Trophoblast cell (in vitro differentiated cells and primary cell): Measurements from ENCODE around the gene HACD3. TPM values are rescaled to one million over a fixed set of nuclear protein-coding genes. Genes with fewer than 3 reads are reported as not detected.

Experiments used
- DNase-seq, 2 donors: peaks; one replicate each; pipeline ENCODE4 v3.0.0-alpha.2; 2016
- H2AFZ ChIP-seq: 2 replicates; pipeline ENCODE4 v1.6.1; 2013; ENCODE audit warnings: low read length, moderate library complexity, mild to moderate bottlenecking; ENCODE audit not compliant: insufficient read depth, poor library complexity
- H2AK5ac ChIP-seq: 2 replicates; pipeline ENCODE4 v1.6.1; 2013; ENCODE audit warnings: mild to moderate bottlenecking, low read length
- H2BK120ac ChIP-seq: 2 replicates; pipeline ENCODE4 v1.6.1; 2013; ENCODE audit warnings: low read length, mild to moderate bottlenecking, moderate library complexity; ENCODE audit not compliant: insufficient read depth, poor library complexity
- H2BK12ac ChIP-seq: 2 replicates; pipeline ENCODE4 v1.6.1; 2013; ENCODE audit warnings: mild to moderate bottlenecking, low read length, moderate library complexity
- H2BK5ac ChIP-seq: 2 replicates; pipeline ENCODE4 v1.6.1; 2013; ENCODE audit warnings: low read length, low read depth, moderate library complexity, mild to moderate bottlenecking; ENCODE audit not compliant: poor library complexity
- H3K14ac ChIP-seq: 2 replicates; pipeline ENCODE4 v1.6.1; 2013; ENCODE audit warnings: mild to moderate bottlenecking, low read length
- H3K18ac ChIP-seq: 2 replicates; pipeline ENCODE4 v1.6.1; 2013; ENCODE audit warnings: mild to moderate bottlenecking, low read length
- H3K23ac ChIP-seq: 2 replicates; pipeline ENCODE4 v1.6.1; 2013; ENCODE audit warnings: low read length
- H3K27ac ChIP-seq: 2 replicates; pipeline ENCODE4 v1.5.1; 2013; ENCODE audit warnings: low read depth, mild to moderate bottlenecking, inconsistent platforms, low read length, moderate library complexity
- H3K27me3 ChIP-seq: 2 replicates; pipeline ENCODE4 v1.6.1; 2013; ENCODE audit warnings: inconsistent platforms, mild to moderate bottlenecking, low read length, moderate library complexity; ENCODE audit not compliant: insufficient read depth
- H3K36me3 ChIP-seq, 2 experiments: 1 replicate in 1 of 2; 2 replicates in 1 of 2; pipeline ENCODE4 v1.6.1; 2013; ENCODE audit warnings: low read length in 2 of 2, mild to moderate bottlenecking in 2 of 2, moderate library complexity in 1 of 2; ENCODE audit not compliant: insufficient read depth in 2 of 2, control insufficient read depth in 1 of 2
- H3K4ac ChIP-seq: 2 replicates; pipeline ENCODE4 v1.6.1; 2013; ENCODE audit warnings: low read depth, mild to moderate bottlenecking, low read length, moderate library complexity
- H3K4me1 ChIP-seq, 2 experiments: 1 replicate in 1 of 2; 2 replicates in 1 of 2; pipeline ENCODE4 v1.6.1; 2013; ENCODE audit warnings: low read length in 2 of 2, mild to moderate bottlenecking in 2 of 2, moderate library complexity in 1 of 2; ENCODE audit not compliant: insufficient read depth in 2 of 2, control insufficient read depth in 1 of 2
- H3K4me2 ChIP-seq: 2 replicates; pipeline ENCODE4 v1.6.1; 2013; ENCODE audit warnings: inconsistent platforms, mild to moderate bottlenecking, low read length, moderate library complexity
- H3K4me3 ChIP-seq: 2 replicates; pipeline ENCODE4 v1.5.1; 2013; ENCODE audit warnings: mild to moderate bottlenecking, low read depth, low read length, inconsistent platforms
- H3K79me1 ChIP-seq: one replicate; pipeline ENCODE4 v1.6.1; 2013; ENCODE audit warnings: low read length
- H3K79me2 ChIP-seq: 2 replicates; pipeline ENCODE4 v1.6.1; 2013; ENCODE audit warnings: low read length, mild to moderate bottlenecking; ENCODE audit not compliant: control insufficient read depth, insufficient read depth, poor library complexity
- H3K9ac ChIP-seq: 2 replicates; pipeline ENCODE4 v1.6.1; 2013; ENCODE audit warnings: mild to moderate bottlenecking, low read length
- H3K9me3 ChIP-seq: 2 replicates; pipeline ENCODE4 v1.6.1; 2013; ENCODE audit warnings: low read depth, mild to moderate bottlenecking, control low read depth, inconsistent platforms, low read length; ENCODE audit not compliant: insufficient read depth
- H4K12ac ChIP-seq: 2 replicates; pipeline ENCODE4 v1.6.1; 2013; ENCODE audit warnings: low read depth, mild to moderate bottlenecking, low read length, moderate library complexity
- H4K8ac ChIP-seq: 2 replicates; pipeline ENCODE4 v1.6.1; 2013; ENCODE audit warnings: low read depth, mild to moderate bottlenecking, low read length, moderate library complexity
- H4K91ac ChIP-seq: one replicate; pipeline ENCODE4 v1.6.1; 2013; ENCODE audit warnings: low read depth, mild to moderate bottlenecking, low read length, moderate library complexity
- WGBS: extraction: QIAGEN DNeasy Blood & Tissue Kit; methylation state at CpG from one replicate; pipeline ENCODE4 v1.1.7; 2013; ENCODE audit warnings: missing lambda C conversion rate; ENCODE audit not compliant: insufficient read length, insufficient coverage; ENCODE audit errors: extremely low coverage; 5-methylcytosine and 5-hydroxymethylcytosine counted together
- polyA plus RNA-seq: library from polyadenylated mRNA; stranded (reverse); fragments of 200-250 nt; gene quantifications from 2 replicates; pipeline ENCODE4 v1.2.3, GENCODE V29; 2013

HACD3 gene
- 132 and 133 TPM in 2 replicates for polyA plus RNA-seq

GRCh38 chr15:65530318-65531111 is at the start of gene HACD3:
Gene HACD3 (plus strand): TSS chr15:65530463. CDS start chr15:65530632, 169 bp downstream.
- DNase-seq, result peak; percentile 84 to 92
- Histone ChIP-seq H4K91ac (peak within 1 kb of the TSS; percentile 99), H2AFZ (peak within 1 kb of the TSS; percentile 71), H3K4ac (peak within 1 kb of the TSS; percentile 92), H2BK120ac (peak within 1 kb of the TSS; percentile 75), H2AK5ac (peak within 1 kb of the TSS; percentile 95), H2BK5ac (peak within 1 kb of the TSS; percentile 63), H4K12ac (peak within 1 kb of the TSS; percentile 98), H3K23ac (no peak within 1 kb of the TSS), H3K79me2 (peaks cover 10% of the 10 kb centered on the region), H3K9me3 (no peaks in the 10 kb centered on the region), H3K14ac (peak within 1 kb of the TSS; percentile 65), H3K4me2 (peak within 1 kb of the TSS; percentile 65), H3K79me1 (peaks cover 9% of the 10 kb centered on the region), H3K27me3 (no peaks in the 10 kb centered on the region), H4K8ac (peak within 1 kb of the TSS; percentile 92), H3K4me3 (peak within 1 kb of the TSS; percentile 91), H2BK12ac (peak within 1 kb of the TSS; percentile 45), H3K4me1 (no peaks in the 10 kb centered on the region), H3K9ac (peak within 1 kb of the TSS; percentile 86), H3K36me3 (no peaks in the 10 kb centered on the region), H3K27ac (peak within 1 kb of the TSS; percentile 67), H3K18ac (peak within 1 kb of the TSS; percentile 98)
- WGBS, result no CpG with 5 or more reads among the region's 88 CpGs

- H3K4me1 ChIP-seq, result no peaks in the 10 kb centered on the region
- H2AFZ ChIP-seq, result no peak overlapping the region
- no peak overlapping the region for H3K23ac ChIP-seq
- WGBS, result no CpG with 5 or more reads among the region's 4 CpGs
- no peak overlapping the region for H2BK5ac ChIP-seq
- no peak overlapping the region for H4K8ac ChIP-seq
- H4K91ac ChIP-seq, result no peak overlapping the region
- no peaks in the 10 kb centered on the region for H3K27me3 ChIP-seq
- DNase-seq, result no peak
- no peak overlapping the region for H3K4me2 ChIP-seq
- no peak overlapping the region for H3K27ac ChIP-seq
- no peak overlapping the region for H3K4ac ChIP-seq
- no peak overlapping the region for H4K12ac ChIP-seq
- H2BK120ac ChIP-seq, result no peak overlapping the region
- H3K79me2 ChIP-seq, result no peaks in the 10 kb centered on the region
- no peak overlapping the region for H2BK12ac ChIP-seq
- H2AK5ac ChIP-seq, result no peak overlapping the region
- H3K4me3 ChIP-seq, result no peak overlapping the region
- no peaks in the 10 kb centered on the region for H3K9me3 ChIP-seq
- H3K79me1 ChIP-seq, result no peaks in the 10 kb centered on the region
- no peak overlapping the region for H3K14ac ChIP-seq
- H3K36me3 ChIP-seq, result peaks cover 28 to 31% of the 10 kb centered on the region in 2 experiments
- H3K18ac ChIP-seq, result no peak overlapping the region
- no peak overlapping the region for H3K9ac ChIP-seq
Measured at GRCh38 chr15:65484876-65485275, 45.4 kb upstream of the HACD3 start.

- no peak overlapping the region for H4K91ac ChIP-seq
Measured at GRCh38 chr15:65494076-65494475, 36.2 kb upstream of the HACD3 start.

GRCh38 chr15:65509321-65509720 is 20.9 kb upstream of the HACD3 start:
- Histone ChIP-seq H3K79me2 (no peaks in the 10 kb centered on the region), H3K9ac (no peak overlapping the region), H2AK5ac (no peak overlapping the region), H3K4me2 (no peak overlapping the region), H4K8ac (no peak overlapping the region), H3K4me1 (no peaks in the 10 kb centered on the region), H4K12ac (no peak overlapping the region), H3K23ac (no peak overlapping the region), H4K91ac (no peak overlapping the region), H3K4me3 (no peak overlapping the region), H3K4ac (no peak overlapping the region), H3K18ac (no peak overlapping the region), H3K36me3 (peaks cover 18 to 24% of the 10 kb centered on the region in 2 experiments), H3K14ac (no peak overlapping the region), H2AFZ (no peak overlapping the region), H2BK120ac (no peak overlapping the region), H3K79me1 (no peaks in the 10 kb centered on the region), H2BK5ac (no peak overlapping the region), H3K27ac (no peak overlapping the region), H3K27me3 (no peaks in the 10 kb centered on the region), H3K9me3 (no peaks in the 10 kb centered on the region), H2BK12ac (no peak overlapping the region)
- no peak for DNase-seq
- no CpG with 5 or more reads among the region's 2 CpGs for WGBS

More at GRCh38 chr15:65494076-65494475, 36.2 kb upstream of the HACD3 start:
- H3K18ac ChIP-seq, result no peak overlapping the region
- H3K9me3 ChIP-seq, result no peaks in the 10 kb centered on the region
- H3K79me1 ChIP-seq, result no peaks in the 10 kb centered on the region
- H2BK5ac ChIP-seq, result no peak overlapping the region
- H3K9ac ChIP-seq, result no peak overlapping the region
- no peak overlapping the region for H2AFZ ChIP-seq
- H4K8ac ChIP-seq, result no peak overlapping the region
- H2BK120ac ChIP-seq, result no peak overlapping the region
- no peak overlapping the region for H2BK12ac ChIP-seq
- H2AK5ac ChIP-seq, result no peak overlapping the region
- H3K36me3 ChIP-seq, result peaks cover 32 to 33% of the 10 kb centered on the region in 2 experiments
- H4K12ac ChIP-seq, result no peak overlapping the region
- H3K79me2 ChIP-seq, result no peaks in the 10 kb centered on the region
- H3K4me3 ChIP-seq, result no peak overlapping the region
- no peak overlapping the region for H3K4ac ChIP-seq
- H3K4me1 ChIP-seq, result no peaks in the 10 kb centered on the region
- no peak for DNase-seq
- no CpG with 5 or more reads among the region's 4 CpGs for WGBS
- no peak overlapping the region for H3K14ac ChIP-seq
- no peak overlapping the region for H3K4me2 ChIP-seq
- H3K23ac ChIP-seq, result no peak overlapping the region
- no peak overlapping the region for H3K27ac ChIP-seq
- no peaks in the 10 kb centered on the region for H3K27me3 ChIP-seq
